HG02973 (cell line): ENCODE results near the gene NANS.

Source experiments
- ATAC-seq: cut with Tn5 transposase; IDR thresholded peaks from one replicate; pipeline ENCODE4 v1.9.1; 2021; ENCODE audit warnings: moderate library complexity; ENCODE audit not compliant: unreplicated experiment

The NANS gene

DNA sequence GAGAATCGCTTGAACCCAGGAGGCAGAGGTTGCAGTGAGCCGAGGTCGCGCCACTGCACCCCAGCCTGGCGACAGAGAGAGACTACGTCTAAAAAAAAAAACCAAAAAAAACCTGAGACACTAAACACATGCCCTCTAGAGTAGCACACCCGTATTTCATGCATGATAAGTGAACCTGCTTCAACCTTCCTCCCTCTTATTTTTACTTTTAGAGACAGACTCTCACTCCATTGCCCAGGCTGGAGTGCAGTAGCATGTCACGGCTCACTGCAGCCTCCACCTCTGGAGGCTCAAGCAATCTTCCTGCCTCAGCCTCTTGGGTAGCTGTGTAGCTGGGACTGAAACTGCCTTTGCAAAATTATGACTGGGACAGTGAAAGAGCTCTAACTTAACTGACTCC, 17.6 kb upstream of the NANS start:
- ATAC-seq: no peak

GRCh38 chr9:98039607-98040017, 16.9 kb upstream of the NANS start:
- no peak for ATAC-seq

DNA sequence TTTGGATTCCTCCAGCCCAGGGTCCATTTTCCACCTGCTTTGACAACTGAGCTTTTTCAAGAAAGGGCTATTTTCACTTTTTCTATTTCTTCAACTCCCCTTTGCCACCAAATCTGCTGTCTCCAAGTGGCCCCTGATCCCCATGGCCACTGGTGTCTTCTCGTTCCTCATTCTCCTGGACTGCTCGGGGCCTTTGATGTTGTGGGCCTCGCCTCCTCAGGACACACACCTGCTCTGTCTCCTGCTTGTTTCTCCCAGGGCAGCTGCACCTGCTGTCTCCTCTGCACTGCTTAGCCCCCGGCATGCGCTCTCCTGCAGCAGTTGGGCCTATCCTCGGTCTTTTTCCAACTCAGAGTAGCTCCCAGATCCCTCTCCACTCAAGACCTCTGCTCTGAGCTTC, 16.3 kb upstream of the NANS start:
- ATAC-seq: no peak

GRCh38 chr9:98043915-98044314, 12.6 kb upstream of the NANS start:
- ATAC-seq: no peak

GRCh38 chr9:98045234-98046179, 11.0 kb upstream of the NANS start:
- peak; percentile 85 for ATAC-seq

DNA sequence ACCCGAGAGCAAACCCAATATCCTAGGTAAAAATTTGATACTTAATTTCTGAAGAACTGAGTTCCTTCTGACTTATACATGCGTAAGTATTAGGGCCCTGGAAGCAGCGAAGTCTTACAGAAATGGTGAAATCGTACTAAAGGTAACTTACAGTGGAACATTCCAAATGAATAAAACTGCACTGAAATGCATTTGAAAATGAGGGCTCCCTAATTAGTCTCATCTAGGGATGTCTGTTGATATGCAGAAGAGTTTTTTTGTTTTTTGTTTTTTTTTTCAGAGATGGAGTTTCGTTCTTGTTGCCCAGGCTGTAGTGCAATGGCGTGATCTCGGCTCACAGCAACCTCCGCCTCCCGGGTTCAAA, 10.4 kb upstream of the NANS start:
- no peak for ATAC-seq

- no peak for ATAC-seq
These were observed 9.5 kb upstream of the NANS start for GRCh38 chr9:98047002-98047401.

- no peak for ATAC-seq
These were observed 7.1 kb upstream of the NANS start for GRCh38 chr9:98049288-98050072.

DNA sequence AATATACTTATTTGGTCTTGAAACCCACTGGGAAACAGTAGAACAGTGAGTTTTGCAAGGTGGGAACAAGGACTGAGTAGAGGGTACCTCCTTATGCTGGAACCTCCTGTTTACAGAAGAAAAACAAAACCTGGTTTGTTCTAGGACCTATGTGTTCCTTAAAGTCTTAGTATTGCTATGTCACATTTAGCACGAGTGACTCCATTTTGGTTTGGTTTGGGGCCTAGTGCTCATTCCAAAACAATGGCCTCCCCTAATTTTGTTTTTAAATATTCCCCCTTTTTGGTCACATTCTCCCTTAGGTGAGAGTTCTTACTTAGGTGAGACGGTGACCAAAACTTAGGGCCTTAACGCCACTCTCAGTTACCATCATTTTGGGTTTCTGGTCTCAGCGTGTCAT, 6.2 kb upstream of the NANS start:
- ATAC-seq: no peak

GRCh38 chr9:98054376-98054951, 2.1 kb upstream of the NANS start:
- ATAC-seq: no peak

DNA sequence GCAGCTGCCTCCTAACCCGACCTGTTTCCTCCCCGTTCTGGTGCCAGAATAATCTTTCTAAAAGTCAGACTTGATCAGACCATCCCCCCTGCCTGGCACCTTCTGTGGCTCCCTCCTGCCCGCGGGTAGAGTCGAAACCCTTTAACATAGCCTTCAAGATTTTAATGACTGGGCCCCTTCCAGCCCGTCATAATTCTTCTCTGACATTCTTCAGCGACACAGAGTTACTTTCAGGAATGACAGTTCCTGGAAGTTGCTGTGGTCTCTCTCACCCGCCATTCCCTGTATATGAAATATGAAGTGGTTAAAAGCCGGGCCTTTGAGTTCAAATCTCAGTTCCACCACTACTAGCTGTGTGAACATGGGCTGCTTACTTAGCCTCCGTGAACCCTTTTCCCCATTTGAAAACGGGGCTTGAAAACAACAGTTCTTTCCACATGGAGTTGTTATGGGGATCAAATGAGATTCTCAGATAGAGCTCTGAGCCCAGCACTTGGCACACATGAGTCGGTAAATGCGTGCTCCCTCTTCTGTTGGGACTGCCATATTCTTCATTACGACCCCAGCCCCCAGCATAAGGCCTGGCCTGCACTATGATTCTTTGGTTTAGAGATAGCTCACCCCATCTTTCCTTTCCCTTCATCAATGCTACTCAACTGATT, 737 bp downstream of the NANS start:
- no peak for ATAC-seq

GRCh38 chr9:98062161-98062560, 5.6 kb downstream of the NANS start:
- ATAC-seq: no peak

DNA sequence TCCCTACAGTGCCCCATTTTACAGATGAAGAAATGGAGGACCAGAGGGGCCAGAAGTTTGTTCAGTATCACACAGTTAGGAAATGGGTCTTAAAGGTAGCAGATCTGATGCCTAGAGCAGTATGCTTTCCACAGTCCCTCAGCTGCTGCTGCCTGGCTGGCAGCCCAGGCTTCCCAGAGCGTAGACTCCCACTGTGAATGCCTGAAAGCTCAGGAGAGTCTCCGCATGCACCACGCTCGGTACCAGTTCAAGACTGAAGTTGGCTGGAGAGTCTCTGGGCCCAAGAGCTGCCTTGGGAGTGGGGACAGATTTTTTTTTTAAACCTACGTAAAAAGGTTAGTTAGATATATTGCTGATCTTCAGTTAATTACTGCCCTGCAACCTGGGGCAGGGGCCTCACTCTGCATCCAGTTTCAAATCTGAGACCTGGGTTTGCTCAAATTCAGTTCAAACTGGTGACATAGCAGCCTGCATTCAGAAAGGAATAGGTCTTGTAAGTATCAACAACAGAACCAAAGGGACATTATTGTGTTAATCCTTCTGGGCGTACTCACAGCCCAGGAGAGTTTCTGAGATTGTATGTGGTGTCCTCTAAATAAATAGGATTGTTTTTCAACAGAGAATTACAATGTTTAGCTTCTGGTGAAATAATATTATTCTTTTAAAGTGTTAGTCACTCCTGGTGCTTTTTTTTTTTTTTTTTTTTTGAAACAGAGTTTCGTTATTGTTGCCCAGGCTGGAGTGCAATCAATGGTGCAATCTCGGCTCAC, 8.3 kb downstream of the NANS start:
- ATAC-seq: no peak

DNA sequence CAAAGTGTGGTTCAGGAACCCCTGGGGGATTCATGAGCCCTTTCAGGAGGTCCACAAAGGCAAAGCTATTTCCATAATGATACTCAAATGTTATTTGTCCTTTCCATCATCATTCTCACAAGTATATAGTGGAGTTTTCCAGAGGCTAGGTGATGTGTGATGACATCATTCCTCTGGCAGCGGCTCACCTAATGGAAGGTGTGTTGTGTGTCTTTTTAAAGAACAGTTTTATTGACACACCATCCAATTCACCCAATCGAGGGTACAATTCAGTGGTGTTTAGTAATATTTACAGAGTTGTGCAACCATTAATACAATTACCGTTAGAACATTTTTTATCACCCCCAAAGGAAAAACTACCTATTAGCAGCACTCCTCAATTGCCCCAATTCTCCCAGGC, 9.7 kb downstream of the NANS start:
- ATAC-seq: no peak

- ATAC-seq: no peak
These were observed 10.7 kb downstream of the NANS start for GRCh38 chr9:98067184-98067583.

DNA sequence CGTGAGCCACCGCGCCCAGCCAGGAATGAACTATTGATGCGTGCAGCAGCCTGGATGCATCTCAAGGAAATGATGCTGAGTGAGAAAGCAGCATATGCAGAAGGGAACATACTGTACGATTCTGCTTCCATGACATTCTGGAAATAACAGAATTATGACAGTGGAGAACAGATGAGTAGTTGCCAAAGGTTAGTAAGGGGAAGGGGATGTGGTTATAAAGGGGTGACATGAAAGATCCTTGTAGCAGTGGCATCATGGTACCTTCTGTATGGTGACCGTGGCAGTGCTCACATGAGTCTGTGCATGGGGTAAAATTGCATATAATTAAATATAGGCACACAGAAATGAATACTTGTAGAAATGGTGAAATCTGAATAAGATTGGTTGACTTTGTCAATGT, 13.0 kb downstream of the NANS start:
- ATAC-seq: no peak

GRCh38 chr9:98070704-98071103, 14.2 kb downstream of the NANS start:
- no peak for ATAC-seq

- ATAC-seq: no peak
These were observed 15.2 kb downstream of the NANS start for GRCh38 chr9:98071737-98072136.

- no peak for ATAC-seq
These were observed 17.8 kb downstream of the NANS start for GRCh38 chr9:98074115-98074990.
